Gastrocnemius medialis (tissue), 4 donors: ENCODE data around the gene B4GALT7.

ENCODE experiments used
- POLR2A ChIP-seq, 2 donors: fragments of 450-650 bp; IDR thresholded peaks; one replicate each; pipeline ENCODE4 v1.6.1; 2017; ENCODE audit warnings: antibody characterized with exemption in 2 of 2, mild to moderate bottlenecking in 2 of 2, moderate library complexity in 2 of 2
- TF ChIP-seq, protein P1 (sequence below), 5 experiments: fragments of 450-650 bp in 3 of 5; fragments of 200-600 bp in 2 of 5; sonication (generic) in 2 of 5; IDR thresholded peaks in 4 of 5; conservative IDR thresholded peaks in 1 of 5; 1 replicate in 4 of 5; 2 replicates in 1 of 5; pipeline ENCODE4 v1.5.1; 2016 to 2019; ENCODE audit warnings: antibody characterized with exemption in 5 of 5, mild to moderate bottlenecking in 3 of 5, moderate library complexity in 3 of 5

DNA sequence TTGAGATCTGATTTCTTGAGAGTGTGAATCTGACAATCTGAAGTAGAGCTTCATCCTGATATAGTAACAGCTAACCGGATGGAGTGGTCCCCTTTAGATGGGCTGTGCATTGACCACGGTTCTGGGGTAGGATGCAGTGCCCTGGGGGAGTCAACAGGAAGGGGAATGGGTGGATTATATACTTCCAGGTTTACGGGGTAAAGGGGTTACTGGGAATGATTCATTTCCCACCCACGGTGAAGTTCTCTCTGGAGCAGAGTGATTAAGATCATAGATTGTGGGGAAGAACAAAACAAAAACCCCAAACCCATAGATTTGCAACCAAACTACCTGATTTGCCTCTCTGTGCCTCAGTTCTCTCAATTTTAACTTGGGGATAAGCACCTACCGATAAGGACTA, 1.5 kb upstream of the B4GALT7 start:
- TF ChIP-seq, protein P1, sequence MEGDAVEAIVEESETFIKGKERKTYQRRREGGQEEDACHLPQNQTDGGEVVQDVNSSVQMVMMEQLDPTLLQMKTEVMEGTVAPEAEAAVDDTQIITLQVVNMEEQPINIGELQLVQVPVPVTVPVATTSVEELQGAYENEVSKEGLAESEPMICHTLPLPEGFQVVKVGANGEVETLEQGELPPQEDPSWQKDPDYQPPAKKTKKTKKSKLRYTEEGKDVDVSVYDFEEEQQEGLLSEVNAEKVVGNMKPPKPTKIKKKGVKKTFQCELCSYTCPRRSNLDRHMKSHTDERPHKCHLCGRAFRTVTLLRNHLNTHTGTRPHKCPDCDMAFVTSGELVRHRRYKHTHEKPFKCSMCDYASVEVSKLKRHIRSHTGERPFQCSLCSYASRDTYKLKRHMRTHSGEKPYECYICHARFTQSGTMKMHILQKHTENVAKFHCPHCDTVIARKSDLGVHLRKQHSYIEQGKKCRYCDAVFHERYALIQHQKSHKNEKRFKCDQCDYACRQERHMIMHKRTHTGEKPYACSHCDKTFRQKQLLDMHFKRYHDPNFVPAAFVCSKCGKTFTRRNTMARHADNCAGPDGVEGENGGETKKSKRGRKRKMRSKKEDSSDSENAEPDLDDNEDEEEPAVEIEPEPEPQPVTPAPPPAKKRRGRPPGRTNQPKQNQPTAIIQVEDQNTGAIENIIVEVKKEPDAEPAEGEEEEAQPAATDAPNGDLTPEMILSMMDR (IDR thresholded peaks at IDR 0.05 in 4 of 5, conservative IDR thresholded peaks at IDR 0.05 in 1 of 5): no peak
- no peak for TF ChIP-seq POLR2A (IDR thresholded peaks at IDR 0.05)
